Mesendoderm (in vitro differentiated cells): ENCODE results near the gene SAMD4B.

ENCODE experiments used
- DNase-seq: peaks from one replicate; pipeline ENCODE4 v3.0.0; 2013
- H2AK5ac ChIP-seq: 2 replicates; pipeline ENCODE4 v1.6.1; 2013; ENCODE audit warnings: low read length, inconsistent platforms
- H2BK120ac ChIP-seq: 2 replicates; pipeline ENCODE4 v1.6.1; 2013; ENCODE audit warnings: low read depth, mild to moderate bottlenecking, low read length, moderate library complexity, mixed read lengths
- H2BK15ac ChIP-seq: replicated peaks from 2 replicates; pipeline ENCODE4 v1.6.1; 2013; ENCODE audit warnings: low read depth, mild to moderate bottlenecking, moderate library complexity
- H2BK5ac ChIP-seq: 2 replicates; pipeline ENCODE4 v1.6.1; 2013; ENCODE audit warnings: low read length, inconsistent platforms
- H3K18ac ChIP-seq: 2 replicates; pipeline ENCODE4 v1.6.1; 2013; ENCODE audit warnings: mild to moderate bottlenecking, low read length, mixed read lengths
- H3K23ac ChIP-seq: one replicate; pipeline ENCODE4 v1.6.1; 2013; ENCODE audit warnings: low read length
- H3K27ac ChIP-seq: 2 replicates; pipeline ENCODE4 v1.5.1; 2013; ENCODE audit warnings: low read depth, mild to moderate bottlenecking, inconsistent platforms, low read length, moderate library complexity
- H3K27me3 ChIP-seq: 2 replicates; pipeline ENCODE4 v1.6.1; 2013; ENCODE audit warnings: low read length, control low read depth, mild to moderate bottlenecking, inconsistent platforms; ENCODE audit not compliant: insufficient read depth, poor library complexity
- H3K36me3 ChIP-seq: 2 replicates; pipeline ENCODE4 v1.6.1; 2013; ENCODE audit warnings: low read length, inconsistent platforms; ENCODE audit not compliant: control insufficient read depth, insufficient read depth
- H3K4ac ChIP-seq: one replicate; pipeline ENCODE4 v1.6.1; 2013; ENCODE audit warnings: low read depth, mild to moderate bottlenecking, low read length, moderate library complexity
- H3K4me1 ChIP-seq: 2 replicates; pipeline ENCODE4 v1.6.1; 2013; ENCODE audit warnings: low read depth, low read length, inconsistent platforms; ENCODE audit not compliant: control insufficient read depth
- H3K4me2 ChIP-seq: 2 replicates; pipeline ENCODE4 v1.6.1; 2013; ENCODE audit warnings: low read length
- H3K4me3 ChIP-seq: 2 replicates; pipeline ENCODE4 v1.5.1; 2013; ENCODE audit warnings: mild to moderate bottlenecking, low read length
- H3K56ac ChIP-seq: one replicate; pipeline ENCODE4 v1.6.1; 2013; ENCODE audit warnings: low read length
- H3K79me1 ChIP-seq: 2 replicates; pipeline ENCODE4 v1.6.1; 2013; ENCODE audit warnings: low read length, inconsistent platforms
- H3K79me2 ChIP-seq: 2 replicates; pipeline ENCODE4 v1.6.1; 2013; ENCODE audit warnings: mild to moderate bottlenecking, low read length; ENCODE audit not compliant: control insufficient read depth, insufficient read depth
- H3K9ac ChIP-seq: 2 replicates; pipeline ENCODE4 v1.6.1; 2013; ENCODE audit warnings: low read length, inconsistent platforms
- H4K5ac ChIP-seq: one replicate; pipeline ENCODE4 v1.6.1; 2013; ENCODE audit warnings: low read length
- H4K8ac ChIP-seq: one replicate; pipeline ENCODE4 v1.6.1; 2013; ENCODE audit warnings: low read depth, mild to moderate bottlenecking, control low read depth, low read length, moderate library complexity
- WGBS: extraction: QIAGEN DNeasy Blood & Tissue Kit; methylation state at CpG from one replicate; pipeline ENCODE4 v1.1.7; 2013; ENCODE audit warnings: low lambda C conversion rate, missing lambda C conversion rate; ENCODE audit not compliant: insufficient coverage; ENCODE audit errors: extremely low coverage; 5-methylcytosine and 5-hydroxymethylcytosine counted together

SAMD4B gene

GRCh38 chr19:39411832-39412099 is 69.5 kb downstream of the SAMD4B start:
- H3K27ac ChIP-seq: no peak overlapping the region
- H3K4me3 ChIP-seq: peak overlapping the region; percentile 18

DNA sequence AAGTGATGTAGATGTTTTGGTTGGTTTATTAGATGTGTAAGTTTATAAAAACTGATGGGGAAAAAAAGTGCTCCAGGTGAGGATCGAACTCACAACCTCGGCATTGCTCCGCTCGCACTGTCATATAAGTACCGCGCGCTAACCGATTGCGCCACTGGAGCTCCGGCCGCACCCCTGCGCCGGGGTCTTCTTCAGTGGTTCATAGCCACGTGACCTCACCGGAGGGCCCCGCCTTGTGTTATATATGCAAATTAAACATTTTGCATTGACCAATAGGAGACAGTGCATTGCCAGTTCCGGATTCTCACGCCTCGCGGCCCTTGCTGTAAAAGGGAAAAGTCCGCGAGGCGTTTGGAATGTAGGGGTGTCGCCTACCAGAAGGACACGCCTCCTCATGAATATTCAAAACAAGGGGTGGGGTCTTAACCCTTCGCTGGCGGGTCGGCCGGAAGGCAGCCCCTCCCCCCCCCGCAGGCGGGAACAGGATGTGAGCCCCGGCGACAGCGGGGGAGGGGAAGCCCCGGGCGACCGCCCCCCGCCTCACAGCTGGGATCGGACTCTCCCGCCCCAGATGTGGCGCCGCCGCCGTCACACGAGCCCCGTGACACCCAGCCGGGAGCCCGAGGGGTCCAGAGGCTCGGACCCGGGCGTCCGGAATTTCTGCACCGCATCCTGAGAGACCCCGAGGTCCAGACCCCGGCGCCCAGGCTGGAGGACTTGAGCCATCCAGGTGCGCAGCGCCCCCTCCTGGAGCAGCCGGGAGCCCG is 70.1 kb downstream of the SAMD4B start, which contains the start of gene PLEKHG2:
TSS of gene PLEKHG2 (plus strand) at position 570 of the 767 bp plus-strand sequence. CDS start 1,418 bp downstream, outside the sequence.
- peaks cover 16% of the 10 kb centered on the region for H3K4me1 ChIP-seq

More at GRCh38 chr19:39411832-39412099, 69.5 kb downstream of the SAMD4B start:
- peaks cover 18% of the 10 kb centered on the region for H3K79me1 ChIP-seq
- H3K18ac ChIP-seq: no peak overlapping the region
- peak overlapping the region; percentile 92 for H3K9ac ChIP-seq
- WGBS: no CpG with 5 or more reads among the region's 7 CpGs
- H4K8ac ChIP-seq: no peak overlapping the region
- H3K79me2 ChIP-seq: peaks cover 52% of the 10 kb centered on the region
- no peak overlapping the region for H3K23ac ChIP-seq
- H3K4ac ChIP-seq: no peak overlapping the region
- H3K4me1 ChIP-seq: peaks cover 16% of the 10 kb centered on the region
- no peak overlapping the region for H2BK120ac ChIP-seq
- no peak overlapping the region for H2AK5ac ChIP-seq
- no peak overlapping the region for H2BK5ac ChIP-seq
- H3K36me3 ChIP-seq: no peaks in the 10 kb centered on the region
- H4K5ac ChIP-seq: no peak overlapping the region
- peak overlapping the region; percentile 31 for H3K4me2 ChIP-seq
- peak overlapping the region; percentile 76 for H3K56ac ChIP-seq
- peak; percentile 91 for DNase-seq
- no peak overlapping the region for H2BK15ac ChIP-seq
- no peaks in the 10 kb centered on the region for H3K27me3 ChIP-seq

GRCh38 chr19:39412867-39413271 is 70.6 kb downstream of the SAMD4B start:
- Histone ChIP-seq H2BK15ac (no peak overlapping the region), H3K56ac (peak overlapping the region; percentile 86), H3K4me3 (peak overlapping the region; percentile 81), H4K5ac (no peak overlapping the region), H3K4me1 (peaks cover 16% of the 10 kb centered on the region), H3K36me3 (no peaks in the 10 kb centered on the region), H3K79me2 (peaks cover 41% of the 10 kb centered on the region), H3K4ac (peak overlapping the region; percentile 98), H3K9ac (peak overlapping the region; percentile 98), H2BK120ac (peak overlapping the region; percentile 73), H3K23ac (peak overlapping the region; percentile 29), H3K4me2 (peak overlapping the region; percentile 70), H3K18ac (peak overlapping the region; percentile 98), H3K79me1 (peaks cover 20% of the 10 kb centered on the region), H3K27ac (peak overlapping the region; percentile 88), H2AK5ac (no peak overlapping the region), H4K8ac (peak overlapping the region; percentile 78), H2BK5ac (peak overlapping the region; percentile 96), H3K27me3 (no peaks in the 10 kb centered on the region)
- WGBS: no CpG with 5 or more reads among the region's 24 CpGs
- DNase-seq: no peak

More for the DNA sequence above, 70.1 kb downstream of the SAMD4B start, which contains the start of gene PLEKHG2:
- Histone ChIP-seq H3K4ac (peak within 1 kb of the TSS; percentile 98), H3K4me3 (peak within 1 kb of the TSS; percentile 84), H3K27ac (peak within 1 kb of the TSS; percentile 88), H2AK5ac (peak within 1 kb of the TSS; percentile 66), H3K36me3 (no peaks in the 10 kb centered on the region), H3K4me2 (peak within 1 kb of the TSS; percentile 70), H2BK120ac (peak within 1 kb of the TSS; percentile 73), H3K79me2 (peaks cover 47% of the 10 kb centered on the region), H3K18ac (peak within 1 kb of the TSS; percentile 98), H2BK15ac (no peak within 1 kb of the TSS), H4K5ac (no peak within 1 kb of the TSS), H2BK5ac (peak within 1 kb of the TSS; percentile 96), H4K8ac (peak within 1 kb of the TSS; percentile 78), H3K9ac (peak within 1 kb of the TSS; percentile 98), H3K27me3 (no peaks in the 10 kb centered on the region), H3K56ac (peak within 1 kb of the TSS; percentile 86), H3K79me1 (peaks cover 20% of the 10 kb centered on the region), H3K23ac (peak within 1 kb of the TSS; percentile 29)
- peak; percentile 100 for DNase-seq
- no CpG with 5 or more reads among the region's 60 CpGs for whole genome bisulfite sequencing

DNA sequence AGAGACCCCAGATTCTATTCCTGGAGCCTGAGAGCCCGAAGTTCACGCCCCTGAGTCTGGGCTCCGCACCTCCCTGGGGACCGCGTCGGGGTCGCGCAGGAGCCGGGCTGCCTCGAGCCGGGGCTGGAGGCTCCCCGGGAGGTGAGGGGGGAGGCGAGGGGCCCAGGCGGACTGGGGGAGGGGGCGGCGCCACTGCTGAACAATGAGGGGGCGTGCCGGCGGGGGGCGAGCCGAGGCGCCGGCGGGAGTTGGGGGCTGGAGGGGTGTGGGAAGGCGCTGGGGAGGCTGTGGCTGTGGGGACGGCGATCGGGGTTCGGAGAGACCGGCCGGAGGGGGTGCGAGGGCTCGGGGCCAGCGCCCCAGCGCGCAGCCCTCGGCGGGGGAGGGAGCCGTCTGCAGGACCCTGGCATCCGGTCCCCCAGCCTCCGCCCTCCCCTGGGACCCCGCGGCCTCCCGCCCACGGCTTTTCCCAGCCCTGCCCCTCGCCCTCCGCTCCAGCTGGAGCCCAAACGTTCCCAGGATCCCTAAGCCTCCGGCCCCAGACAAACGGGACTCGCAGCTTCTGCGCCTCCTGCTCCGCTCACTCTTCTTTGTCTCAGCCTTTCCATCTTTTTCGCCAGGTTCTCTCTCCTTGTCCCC is 71.2 kb downstream of the SAMD4B start:
- H2BK120ac ChIP-seq: peak overlapping the region; percentile 73
- peak overlapping the region; percentile 84 for H3K4me3 ChIP-seq
- peak overlapping the region; percentile 20 for H2AK5ac ChIP-seq
- H3K4me2 ChIP-seq: peak overlapping the region; percentile 70
- no CpG with 5 or more reads among the region's 54 CpGs for WGBS
- H3K4me1 ChIP-seq: peaks cover 16% of the 10 kb centered on the region
- no peak overlapping the region for H2BK15ac ChIP-seq
- peaks cover 36% of the 10 kb centered on the region for H3K79me2 ChIP-seq
- H3K36me3 ChIP-seq: no peaks in the 10 kb centered on the region
- peak overlapping the region; percentile 88 for H3K27ac ChIP-seq
- peak overlapping the region; percentile 78 for H4K8ac ChIP-seq
- H3K9ac ChIP-seq: peak overlapping the region; percentile 98
- peak overlapping the region; percentile 86 for H3K56ac ChIP-seq
- peak overlapping the region; percentile 96 for H2BK5ac ChIP-seq
- H3K27me3 ChIP-seq: no peaks in the 10 kb centered on the region
- peak overlapping the region; percentile 98 for H3K18ac ChIP-seq
- H4K5ac ChIP-seq: no peak overlapping the region
- H3K79me1 ChIP-seq: peaks cover 20% of the 10 kb centered on the region
- H3K23ac ChIP-seq: peak overlapping the region; percentile 29
- peak overlapping the region; percentile 98 for H3K4ac ChIP-seq
- DNase-seq: peak; percentile 63

- Histone ChIP-seq H3K27ac (peak overlapping the region; percentile 88), H3K4me2 (peak overlapping the region; percentile 56), H3K36me3 (peaks cover 5% of the 10 kb centered on the region), H3K27me3 (no peaks in the 10 kb centered on the region), H3K18ac (peak overlapping the region; percentile 98), H3K23ac (peak overlapping the region; percentile 29), H3K79me1 (peaks cover 22% of the 10 kb centered on the region), H3K4me3 (peak overlapping the region; percentile 84), H3K4ac (peak overlapping the region; percentile 98), H3K4me1 (peaks cover 12% of the 10 kb centered on the region), H4K8ac (no peak overlapping the region), H2AK5ac (peak overlapping the region; percentile 20), H2BK5ac (no peak overlapping the region), H3K79me2 (peaks cover 31% of the 10 kb centered on the region), H2BK15ac (no peak overlapping the region), H3K56ac (peak overlapping the region; percentile 86), H2BK120ac (no peak overlapping the region), H4K5ac (no peak overlapping the region), H3K9ac (peak overlapping the region; percentile 98)
- peak; percentile 59 for DNase-seq
- no CpG with 5 or more reads among the region's 18 CpGs for WGBS
Observed at GRCh38 chr19:39413911-39414608, 71.8 kb downstream of the SAMD4B start.
